Activated CD8-positive, alpha-beta T cell treated with anti-CD3 and anti-CD28 coated beads for 36 hours (primary cell): ENCODE measurements around the gene IKBIP. TPM values are rescaled to one million over a fixed set of nuclear protein-coding genes. Genes with fewer than 3 reads are reported as not detected.

Experiments used
- ATAC-seq: fragments of 200-7000 bp; cut with Tn5 transposase; one replicate; pipeline ENCODE4 v1.10.0; 2021; ENCODE audit warnings: mild to moderate bottlenecking, moderate library complexity
- CTCF ChIA-PET: fragments of 350-600 bp; sonication (Branson Sonifier 250); formaldehyde crosslinking; loops from one replicate; lab custom pipeline; 2021; ENCODE audit warnings: antibody characterized with exemption; lab: Charles Lee
- POLR2A ChIA-PET: fragments of 350-600 bp; sonication (Branson Sonifier 250); formaldehyde crosslinking; loops from one replicate; lab custom pipeline; 2021; ENCODE audit warnings: antibody characterized with exemption; lab: Charles Lee
- DNase-seq: peaks from one replicate; pipeline ENCODE4 v3.0.0-alpha.2; 2020
- H3K27ac Mint-ChIP-seq: one replicate; pipeline ENCODE4 v1.8.0; 2021; ENCODE audit warnings: mild to moderate bottlenecking, mixed read lengths
- H3K27me3 Mint-ChIP-seq: one replicate; pipeline ENCODE4 v1.8.0; 2021; ENCODE audit warnings: mixed read lengths
- H3K36me3 Mint-ChIP-seq: one replicate; pipeline ENCODE4 v1.8.0; 2021; ENCODE audit warnings: low read depth, mixed read lengths
- H3K4me1 Mint-ChIP-seq: one replicate; pipeline ENCODE4 v1.8.0; 2021; ENCODE audit warnings: low read depth, mixed read lengths
- H3K4me3 Mint-ChIP-seq: one replicate; pipeline ENCODE4 v1.8.0; 2021; ENCODE audit warnings: mild to moderate bottlenecking, moderate library complexity, mixed read lengths
- H3K9me3 Mint-ChIP-seq: one replicate; pipeline ENCODE4 v1.8.0; 2021; ENCODE audit warnings: mixed read lengths
- intact Hi-C: fragments of 100-400 bp; cut with micrococcal nuclease; formaldehyde crosslinking; loops from one replicate; pipeline ENCODE4 v1.10.0; 2022
- total RNA-seq, 2 experiments: library from RNA; stranded (reverse); gene quantifications; one replicate each; pipeline ENCODE4 v1.2.3, GENCODE V29; 2021
- TF ChIP-seq, protein P1 (sequence below): fragments of 200-600 bp; IDR thresholded peaks from one replicate; pipeline ENCODE4 v1.8.0; 2022; ENCODE audit warnings: antibody characterized with exemption, mild to moderate bottlenecking

Gene IKBIP
- total RNA-seq, 2 experiments from 2014 or later, result 34.9 to 35.4 TPM

DNA sequence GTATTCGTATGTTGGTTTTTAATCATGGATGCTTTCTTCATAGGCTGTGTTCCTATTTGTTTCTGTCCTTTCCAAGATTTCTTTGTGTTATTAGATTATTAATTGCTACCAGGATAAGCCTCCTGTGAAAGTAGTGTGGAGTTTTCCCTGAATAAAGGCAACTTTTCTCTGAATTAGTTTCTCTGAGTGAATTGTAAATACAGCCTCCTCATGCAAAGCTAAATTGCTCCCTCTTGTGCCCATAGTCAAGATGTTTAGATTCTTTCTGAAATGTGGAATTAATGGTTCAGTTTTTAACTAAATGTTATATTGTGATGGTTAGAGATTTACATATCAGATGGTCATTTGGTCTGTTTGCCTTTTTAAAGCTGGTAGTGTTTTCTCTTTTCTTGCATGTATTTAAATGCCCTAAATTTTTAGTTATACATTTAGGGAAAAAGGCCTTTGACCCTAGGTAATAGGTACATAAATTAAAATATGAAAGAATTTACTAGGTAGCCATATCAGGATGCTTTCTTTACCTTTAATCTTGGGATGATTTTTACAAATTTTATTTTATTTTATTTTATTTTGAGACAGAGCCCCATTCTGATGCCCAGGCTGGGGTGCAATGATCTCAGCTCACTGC is 9.4 kb upstream of the IKBIP start:
- no peaks in the 10 kb centered on the region for H3K9me3 Mint-ChIP-seq
- TF ChIP-seq, protein P1, sequence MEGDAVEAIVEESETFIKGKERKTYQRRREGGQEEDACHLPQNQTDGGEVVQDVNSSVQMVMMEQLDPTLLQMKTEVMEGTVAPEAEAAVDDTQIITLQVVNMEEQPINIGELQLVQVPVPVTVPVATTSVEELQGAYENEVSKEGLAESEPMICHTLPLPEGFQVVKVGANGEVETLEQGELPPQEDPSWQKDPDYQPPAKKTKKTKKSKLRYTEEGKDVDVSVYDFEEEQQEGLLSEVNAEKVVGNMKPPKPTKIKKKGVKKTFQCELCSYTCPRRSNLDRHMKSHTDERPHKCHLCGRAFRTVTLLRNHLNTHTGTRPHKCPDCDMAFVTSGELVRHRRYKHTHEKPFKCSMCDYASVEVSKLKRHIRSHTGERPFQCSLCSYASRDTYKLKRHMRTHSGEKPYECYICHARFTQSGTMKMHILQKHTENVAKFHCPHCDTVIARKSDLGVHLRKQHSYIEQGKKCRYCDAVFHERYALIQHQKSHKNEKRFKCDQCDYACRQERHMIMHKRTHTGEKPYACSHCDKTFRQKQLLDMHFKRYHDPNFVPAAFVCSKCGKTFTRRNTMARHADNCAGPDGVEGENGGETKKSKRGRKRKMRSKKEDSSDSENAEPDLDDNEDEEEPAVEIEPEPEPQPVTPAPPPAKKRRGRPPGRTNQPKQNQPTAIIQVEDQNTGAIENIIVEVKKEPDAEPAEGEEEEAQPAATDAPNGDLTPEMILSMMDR, result peak; percentile 55
- no peak overlapping the region for H3K27ac Mint-ChIP-seq
- peaks cover 13% of the 10 kb centered on the region for H3K36me3 Mint-ChIP-seq
- CTCF ChIA-PET, result interaction anchor here (0.8 to 6.1 kb wide), 9 partner anchors 8 to 163 kb away, joined by 3 to 53 read pairs (median 4); partner anchors contain the start of gene IKBIP
- ATAC-seq, result no peak
- H3K4me1 Mint-ChIP-seq, result peaks cover 15% of the 10 kb centered on the region
- H3K4me3 Mint-ChIP-seq, result no peak overlapping the region
- intact Hi-C loops, result loop anchor here (5.0 kb wide), 1 partner anchor 87 kb away; no protein-coding TSS in a partner anchor
- H3K27me3 Mint-ChIP-seq, result no peaks in the 10 kb centered on the region
- no peak for DNase-seq
- POLR2A ChIA-PET, result interaction anchor here (1.1 kb wide), 1 partner anchor 10 kb away, joined by 3 read pairs; no protein-coding TSS in a partner anchor

DNA sequence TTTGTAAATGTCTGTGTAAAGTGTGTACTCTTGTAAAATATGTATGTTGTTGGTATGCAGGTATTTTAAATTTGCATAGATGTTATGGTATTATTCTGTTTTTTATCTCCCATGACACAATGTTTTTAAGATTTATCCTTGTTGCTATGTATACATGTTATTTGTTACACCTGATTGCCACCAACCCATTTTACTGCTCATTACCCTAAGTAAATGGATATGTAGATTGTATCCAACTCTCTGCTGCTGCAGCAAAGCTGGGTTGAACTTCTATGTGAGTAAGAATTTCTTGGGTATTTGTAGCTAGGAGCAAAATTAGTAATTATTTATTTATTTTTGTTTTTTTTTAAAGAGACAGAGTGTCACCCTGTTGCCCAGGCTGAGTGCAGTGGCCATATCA is 6.7 kb upstream of the IKBIP start:
- TF ChIP-seq, protein P1, result no peak
- Mint-ChIP-seq H3K27ac (no peak overlapping the region), H3K4me1 (peaks cover 13% of the 10 kb centered on the region), H3K9me3 (no peaks in the 10 kb centered on the region), H3K4me3 (no peak overlapping the region), H3K27me3 (no peaks in the 10 kb centered on the region), H3K36me3 (peaks cover 8% of the 10 kb centered on the region)
- ChIA-PET CTCF (interaction anchor here (1.1 to 6.1 kb wide), 7 partner anchors 22 to 160 kb away, joined by 3 to 53 read pairs (median 4); no protein-coding TSS in a partner anchor), POLR2A (interaction anchor here (1.1 kb wide), 1 partner anchor 131 kb away, joined by 3 read pairs; no protein-coding TSS in a partner anchor)
- no peak for ATAC-seq
- DNase-seq, result no peak
- intact Hi-C loops, result loop anchor here (5.0 kb wide), 1 partner anchor 84 kb away; no protein-coding TSS in a partner anchor

DNA sequence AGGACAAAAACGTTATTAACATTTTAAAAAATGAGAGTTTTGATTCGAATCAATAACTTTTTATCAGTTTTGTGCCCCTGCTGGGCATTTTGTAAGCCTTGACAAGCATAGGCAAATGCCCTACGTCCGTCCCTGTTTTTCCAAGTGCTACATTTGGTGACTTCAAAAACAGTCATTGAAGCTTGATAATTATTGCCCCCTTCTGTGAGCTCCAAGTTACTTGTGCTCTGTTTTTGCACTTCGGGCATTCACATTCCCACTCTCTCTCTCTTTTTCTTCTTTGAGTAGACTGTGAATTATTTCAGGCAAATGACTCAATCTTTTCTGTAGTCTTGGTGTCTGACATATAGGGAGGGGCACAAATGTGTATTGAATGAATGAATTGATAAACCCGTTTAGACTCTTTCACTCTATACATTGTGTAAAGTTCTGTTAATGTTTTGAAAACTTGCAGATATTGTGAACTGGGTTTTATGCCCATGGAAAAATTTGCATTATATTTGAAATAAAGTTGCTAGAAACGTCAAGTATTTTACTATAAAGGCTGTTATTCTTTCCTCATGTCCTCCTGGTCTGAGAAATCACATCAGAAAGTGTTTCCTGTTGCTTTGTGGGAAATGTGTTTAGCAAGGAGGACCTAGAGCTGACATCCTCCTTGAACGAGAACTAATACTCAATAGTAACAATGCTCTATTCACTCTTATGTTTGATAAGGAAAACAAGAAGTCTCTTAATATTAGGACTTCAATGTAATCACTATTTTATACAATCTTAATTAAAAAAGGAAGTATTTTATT is 1.9 kb upstream of the IKBIP start:
- ATAC-seq (no peak), DNase-seq (no peak)
- Mint-ChIP-seq H3K36me3 (peaks cover 13% of the 10 kb centered on the region), H3K4me3 (peak overlapping the region; percentile 98), H3K27me3 (no peaks in the 10 kb centered on the region), H3K27ac (no peak overlapping the region), H3K9me3 (no peaks in the 10 kb centered on the region), H3K4me1 (peaks cover 13% of the 10 kb centered on the region)
- TF ChIP-seq, protein P1, result no peak
- POLR2A ChIA-PET, result interaction anchor here (0.6 to 1.1 kb wide), 4 partner anchors 16 to 100 kb away, joined by 3 to 5 read pairs (median 4); partner anchors contain the start of gene SLC25A3
- CTCF ChIA-PET, result interaction anchor here (1.1 to 1.2 kb wide), 3 partner anchors 54 to 79 kb away, joined by 3 to 8 read pairs (median 4); no protein-coding TSS in a partner anchor
- intact Hi-C loops, result no loop called here

DNA sequence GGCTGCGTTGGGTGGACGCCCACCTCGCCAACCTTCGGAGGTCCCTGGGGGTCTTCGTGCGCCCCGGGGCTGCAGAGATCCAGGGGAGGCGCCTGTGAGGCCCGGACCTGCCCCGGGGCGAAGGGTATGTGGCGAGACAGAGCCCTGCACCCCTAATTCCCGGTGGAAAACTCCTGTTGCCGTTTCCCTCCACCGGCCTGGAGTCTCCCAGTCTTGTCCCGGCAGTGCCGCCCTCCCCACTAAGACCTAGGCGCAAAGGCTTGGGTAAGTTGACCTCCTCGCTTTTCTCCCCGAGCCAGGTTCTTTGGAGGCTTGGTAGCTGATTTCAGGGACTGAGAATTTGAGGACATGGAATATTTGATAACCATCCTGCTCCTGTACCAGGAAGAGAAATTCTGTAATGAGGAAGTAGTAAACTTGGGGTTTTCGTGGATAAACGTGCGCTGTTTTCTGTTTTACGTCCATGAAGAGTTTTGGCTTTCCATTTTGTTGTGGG is 1.0 kb upstream of the IKBIP start:
- peaks cover 16% of the 10 kb centered on the region for H3K36me3 Mint-ChIP-seq
- DNase-seq (peak; percentile 15), ATAC-seq (no peak)
- POLR2A ChIA-PET, result interaction anchor here (0.9 to 1.1 kb wide), 2 partner anchors 17 to 52 kb away, joined by 3 read pairs; partner anchors contain the start of gene SLC25A3
- CTCF ChIA-PET, result interaction anchor here (1.2 kb wide), 2 partner anchors 53 to 79 kb away, joined by 4 to 8 read pairs; no protein-coding TSS in a partner anchor
- peak overlapping the region; percentile 56 for H3K27ac Mint-ChIP-seq
- H3K4me3 Mint-ChIP-seq, result peak overlapping the region; percentile 98
- peaks cover 15% of the 10 kb centered on the region for H3K4me1 Mint-ChIP-seq
- TF ChIP-seq, protein P1, result no peak
- H3K27me3 Mint-ChIP-seq, result no peaks in the 10 kb centered on the region
- H3K9me3 Mint-ChIP-seq, result no peaks in the 10 kb centered on the region
- intact Hi-C loops, result loop anchor here (2.0 kb wide), 1 partner anchor 51 kb away; no protein-coding TSS in a partner anchor
